ENCODE data around the gene UPF1.

GRCh38 chr19:18788529-18789421 lies 43.0 kb upstream of the UPF1 start:
- TF ChIP-seq CTCF (IDR thresholded peaks at IDR 0.05) (no peak), POLR2A (IDR thresholded peaks at IDR 0.05) (no peak)

Measured in adrenal gland (tissue), 5 donors.